Measurements from ENCODE around the gene PROZ.

DNA sequence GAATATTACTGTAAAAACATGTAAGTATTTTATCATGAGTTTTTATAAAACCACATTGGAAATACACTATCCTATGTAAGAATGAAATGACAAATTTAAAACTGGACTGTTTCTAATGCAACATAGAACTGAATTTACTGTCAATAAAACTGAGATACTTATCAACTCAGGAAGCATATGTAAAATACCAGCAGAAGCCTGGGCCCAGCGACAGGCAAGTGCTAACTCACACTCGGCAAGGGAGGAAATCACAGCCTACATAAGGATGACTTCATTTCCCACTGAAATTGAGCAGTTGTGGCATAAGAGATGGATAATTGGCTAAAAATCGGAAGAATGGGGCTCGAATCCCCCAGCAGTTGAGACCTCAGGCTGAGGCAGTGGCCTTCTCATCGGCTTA, 12.1 kb downstream of the PROZ start:
- no peak for TF ChIP-seq CTCF (IDR thresholded peaks at IDR 0.05)
- no peak for TF ChIP-seq POLR2AphosphoS5 (IDR thresholded peaks at IDR 0.05)
- TF ChIP-seq EP300 (IDR thresholded peaks at IDR 0.05): no peak

Data from sigmoid colon (tissue), 4 donors.